Measurements from ENCODE around the gene RAF1.

DNA sequence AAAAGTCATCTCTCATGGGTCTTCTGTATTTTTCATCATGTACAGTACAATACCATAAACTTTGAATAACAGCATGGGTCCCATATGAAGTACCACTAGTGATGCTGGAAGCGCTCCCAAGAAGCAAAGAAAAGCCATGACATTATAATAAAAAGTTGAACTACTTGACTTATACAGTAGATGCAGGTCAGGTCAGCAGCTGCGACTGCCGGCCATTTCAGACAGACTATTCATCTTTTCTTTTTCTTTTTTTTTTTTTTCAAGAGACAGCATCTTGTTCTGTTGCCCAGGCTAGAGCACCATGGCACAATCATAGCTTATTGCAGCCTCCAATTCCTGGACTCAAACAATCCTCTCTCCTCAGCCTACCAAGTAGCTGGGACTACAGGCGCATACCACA lies 10.2 kb downstream of the RAF1 start:
- TF ChIP-seq POLR2AphosphoS5 (IDR thresholded peaks at IDR 0.05; ENCODE audit: low read depth, low read length): no peak
- TF ChIP-seq POLR2A (IDR thresholded peaks at IDR 0.05; ENCODE audit: low read depth, low read length): no peak
- TF ChIP-seq TAF1 (IDR thresholded peaks at IDR 0.05; ENCODE audit: low read depth, low read length): no peak
- TF ChIP-seq SPI1 (IDR thresholded peaks at IDR 0.05; ENCODE audit: low read depth, low read length): no peak
- TF ChIP-seq PAX5 (IDR thresholded peaks at IDR 0.05; ENCODE audit: insufficient read depth, low read length, severe bottlenecking): no peak
- TF ChIP-seq POU2F2 (IDR thresholded peaks at IDR 0.05; ENCODE audit: low read depth, low read length): no peak

Measured in GM12891 (cell line).